Lung (tissue), 12 donors: Measurements from ENCODE around the gene ZNF304. TPM values are rescaled to one million over a fixed set of nuclear protein-coding genes. Genes with fewer than 3 reads are reported as not detected.

ENCODE experiments used
- ATAC-seq: fragments of 200-7000 bp; cut with Tn5 transposase; one replicate; pipeline ENCODE4 v1.9.1; 2020; ENCODE audit warnings: moderate number of reproducible peaks; ENCODE audit not compliant: insufficient read depth, low FRiP score
- DNase-seq, 3 donors: peaks; one replicate each; pipeline ENCODE4 v3.0.0-alpha.2; 2013 to 2017
- H3K27ac ChIP-seq, 2 donors: one replicate each; pipeline ENCODE4 v1.5.1; 2013; ENCODE audit warnings: mild to moderate bottlenecking in 2 of 2, moderate library complexity in 2 of 2, control low read depth in 1 of 2, inconsistent platforms in 1 of 2, low read depth in 1 of 2, low read length in 1 of 2
- H3K27me3 ChIP-seq, 3 donors: one replicate each; pipeline ENCODE4 v1.5.1; 2013; ENCODE audit warnings: low read length in 2 of 3; ENCODE audit not compliant: control insufficient read depth in 3 of 3, insufficient read depth in 3 of 3
- H3K36me3 ChIP-seq, 4 donors: one replicate each; pipeline ENCODE4 v1.5.1; 2013; ENCODE audit warnings: low read length in 4 of 4, mild to moderate bottlenecking in 1 of 4, moderate library complexity in 1 of 4; ENCODE audit not compliant: control insufficient read depth in 4 of 4, insufficient read depth in 4 of 4
- H3K4me1 ChIP-seq, 5 donors: one replicate each; pipeline ENCODE4 v1.5.1; 2013; ENCODE audit warnings: low read length in 5 of 5, mild to moderate bottlenecking in 2 of 5, moderate library complexity in 1 of 5; ENCODE audit not compliant: control insufficient read depth in 5 of 5, insufficient read depth in 5 of 5
- H3K4me3 ChIP-seq: one replicate; pipeline ENCODE4 v1.5.1; 2013; ENCODE audit warnings: mild to moderate bottlenecking, control low read depth, moderate library complexity
- H3K9ac ChIP-seq, 2 donors: one replicate each; pipeline ENCODE4 v1.5.1; 2013; ENCODE audit warnings: low read length in 2 of 2, control low read depth in 1 of 2; ENCODE audit not compliant: insufficient read depth in 1 of 2
- H3K9me3 ChIP-seq, 4 donors: one replicate each; pipeline ENCODE4 v1.5.1; 2013; ENCODE audit warnings: low read length in 3 of 4, mild to moderate bottlenecking in 1 of 4, moderate library complexity in 1 of 4; ENCODE audit not compliant: control insufficient read depth in 4 of 4, insufficient read depth in 3 of 4
- CTCF ChIP-seq: IDR thresholded peaks from 2 replicates; pipeline ENCODE4 v1.5.1; 2012; ENCODE audit warnings: mild to moderate bottlenecking; ENCODE audit errors: control extremely low read depth, extremely low read depth
- WGBS, 2 donors: extraction: QIAGEN DNeasy Blood & Tissue Kit; methylation state at CpG; one replicate each; pipeline ENCODE4 v1.1.7; 2013; 5-methylcytosine and 5-hydroxymethylcytosine counted together
- polyA plus RNA-seq, 2 donors: library from polyadenylated mRNA; stranded (reverse); fragments of 200-250 nt; gene quantifications; one replicate each; pipeline ENCODE4 v1.2.1, GENCODE V29; 2013
- total RNA-seq, 2 donors: library from RNA; depleted of rRNA in 1 of 2; stranded (reverse); fragments of >200 nt in 1 of 2; gene quantifications; one replicate each; pipeline ENCODE4 v1.2.1, GENCODE V29; 2014 to 2021
- donor health status: control.
- donor health status: control.
- donor health status: Bipolar disorder and iron deficiency.
- donor health status: healthy.
- donor health status: DM: yes; HTN: yes; CAD: no.

ZNF304 gene
- total and polyA plus RNA-seq, 4 donors, result 2.6 to 13.5 (median 5.8) TPM

- H3K9me3 ChIP-seq, result peaks cover 0 to 49% (median 4%) of the 10 kb centered on the region in 4 donors
- no peak overlapping the region for H3K9ac ChIP-seq
- H3K27ac ChIP-seq, result no peak overlapping the region
- H3K4me1 ChIP-seq, result no peaks in the 10 kb centered on the region
- WGBS, 2 donors, result 97 to 98% methylated on average over 5 of the region's 5 CpGs
- no peaks in the 10 kb centered on the region for H3K27me3 ChIP-seq
- no peak for TF ChIP-seq CTCF
- H3K36me3 ChIP-seq, result peaks cover 34 to 60% (median 42%) of the 10 kb centered on the region in 4 donors
- ATAC-seq (no peak), DNase-seq (no peak)
- H3K4me3 ChIP-seq, result no peak overlapping the region
Measured at GRCh38 chr19:57398868-57399267, 47.8 kb downstream of the ZNF304 start.

- no peak for ATAC-seq
- no peak for DNase-seq
- Histone ChIP-seq H3K9me3 (peaks cover 0 to 24% (median 2%) of the 10 kb centered on the region in 4 donors), H3K27me3 (no peaks in the 10 kb centered on the region), H3K36me3 (peaks cover 7 to 24% (median 9%) of the 10 kb centered on the region in 4 donors), H3K4me3 (no peak overlapping the region), H3K9ac (no peak overlapping the region), H3K27ac (no peak overlapping the region), H3K4me1 (no peaks in the 10 kb centered on the region)
- 95 to 96% methylated on average over 9 of the region's 9 CpGs for WGBS, 2 donors
- no peak for TF ChIP-seq CTCF
Measured at GRCh38 chr19:57403737-57404563, 52.9 kb downstream of the ZNF304 start.

- Histone ChIP-seq H3K9me3 (peaks cover 0 to 23% (median 0%) of the 10 kb centered on the region in 4 donors), H3K36me3 (peaks cover 0 to 13% (median 1%) of the 10 kb centered on the region in 4 donors), H3K4me3 (no peak overlapping the region), H3K27me3 (no peaks in the 10 kb centered on the region), H3K27ac (no peak overlapping the region), H3K9ac (no peak overlapping the region), H3K4me1 (peaks cover 0 to 6% (median 1%) of the 10 kb centered on the region in 5 donors)
- DNase-seq (peak; percentile 57 to 71 (median 67)), ATAC-seq (no peak)
- TF ChIP-seq CTCF, result peak; percentile 30
- 15 to 17% methylated on average over 8 of the region's 8 CpGs for WGBS, 2 donors
Measured at GRCh38 chr19:57406516-57407123, 55.5 kb downstream of the ZNF304 start.

Other genes starting within 250 kb of the ZNF304 start
- gene USP29, start 231.3 kb upstream of the ZNF304 start, total RNA-seq, result not detected
- not detected for gene USP29, start 231.3 kb upstream of the ZNF304 start, polyA plus RNA-seq
- gene ZIM3, start 206.1 kb upstream of the ZNF304 start, total RNA-seq, result not detected
- gene ZIM3, start 206.1 kb upstream of the ZNF304 start, polyA plus RNA-seq, result not detected
- gene DUXA, start 183.8 kb upstream of the ZNF304 start, total RNA-seq, result not detected
- not detected for gene DUXA, start 183.8 kb upstream of the ZNF304 start, polyA plus RNA-seq
- gene ZNF264, start 159.8 kb upstream of the ZNF304 start, total RNA-seq, result 10 to 100 TPM; 45.0 to 46.0 TPM
- gene ZNF264, start 159.8 kb upstream of the ZNF304 start, polyA plus RNA-seq, result 1 to 10 TPM; 5.7 to 8.2 TPM
- 1 to 10 TPM in 1 of 2 donors, under 1 TPM in 1; 0.80 to 1.2 TPM for gene AURKC, start 120.2 kb upstream of the ZNF304 start, total RNA-seq
- under 1 TPM; 0.50 to 0.85 TPM for gene AURKC, start 120.2 kb upstream of the ZNF304 start, polyA plus RNA-seq
- gene ZNF805, start 110.6 kb upstream of the ZNF304 start, total RNA-seq, result 10 to 100 TPM; 13.8 to 29.0 TPM
- 1 to 10 TPM in 1 of 2 donors, under 1 TPM in 1; 0.65 to 1.8 TPM for gene ZNF805, start 110.6 kb upstream of the ZNF304 start, polyA plus RNA-seq
- 100 to 1,000 TPM in 1 of 2 donors, 10 to 100 TPM in 1; 54.1 to 113 TPM for gene ZNF460, start 70.8 kb upstream of the ZNF304 start, total RNA-seq
- gene ZNF460, start 70.8 kb upstream of the ZNF304 start, polyA plus RNA-seq, result 1 to 10 TPM; 1.2 to 4.0 TPM
- 10 to 100 TPM in 1 of 2 donors, 1 to 10 TPM in 1; 5.2 to 15.4 TPM for gene ZNF543, start 30.8 kb upstream of the ZNF304 start, total RNA-seq
- gene ZNF543, start 30.8 kb upstream of the ZNF304 start, polyA plus RNA-seq, result 1 to 10 TPM; 1.3 to 1.4 TPM
- gene TRAPPC2B, start 12.3 kb downstream of the ZNF304 start, total RNA-seq, result 10 to 100 TPM in 1 of 2 donors, 1 to 10 TPM in 1; 6.2 to 15.1 TPM
- gene TRAPPC2B, start 12.3 kb downstream of the ZNF304 start, polyA plus RNA-seq, result 10 to 100 TPM; 15.3 to 25.4 TPM
- gene ZNF547, start 12.3 kb downstream of the ZNF304 start, total RNA-seq, result 1 to 10 TPM; 2.8 to 4.2 TPM
- 1 to 10 TPM; 1.4 to 1.6 TPM for gene ZNF547, start 12.3 kb downstream of the ZNF304 start, polyA plus RNA-seq
- gene ZNF548, start 38.6 kb downstream of the ZNF304 start, total RNA-seq, result 10 to 100 TPM; 14.9 to 35.7 TPM
- 1 to 10 TPM; 5.6 to 6.8 TPM for gene ZNF548, start 38.6 kb downstream of the ZNF304 start, polyA plus RNA-seq
- gene ZNF17, start 59.9 kb downstream of the ZNF304 start, total RNA-seq, result 10 to 100 TPM; 13.4 to 18.3 TPM
- gene ZNF17, start 59.9 kb downstream of the ZNF304 start, polyA plus RNA-seq, result 1 to 10 TPM; 2.1 to 4.0 TPM
- gene ZNF749, start 84.1 kb downstream of the ZNF304 start, total RNA-seq, result 10 to 100 TPM; 10.6 to 14.6 TPM
- gene ZNF749, start 84.1 kb downstream of the ZNF304 start, polyA plus RNA-seq, result 1 to 10 TPM; 4.0 to 8.8 TPM
- 1 to 10 TPM in 1 of 2 donors, under 1 TPM in 1; 0.58 to 3.1 TPM for gene VN1R1, start 105.9 kb downstream of the ZNF304 start, total RNA-seq
- gene VN1R1, start 105.9 kb downstream of the ZNF304 start, polyA plus RNA-seq, result under 1 TPM; 0.15 to 0.28 TPM
- gene ZNF772, start 126.3 kb downstream of the ZNF304 start, total RNA-seq, result 10 to 100 TPM in 1 of 2 donors, 1 to 10 TPM in 1; 8.1 to 28.1 TPM
- 1 to 10 TPM in 1 of 2 donors, under 1 TPM in 1; 0.98 to 2.7 TPM for gene ZNF772, start 126.3 kb downstream of the ZNF304 start, polyA plus RNA-seq
- 10 to 100 TPM; 10.1 to 12.5 TPM for gene ZNF419, start 136.5 kb downstream of the ZNF304 start, total RNA-seq
- 1 to 10 TPM; 4.3 to 5.2 TPM for gene ZNF419, start 136.5 kb downstream of the ZNF304 start, polyA plus RNA-seq
- gene ZNF773, start 148.7 kb downstream of the ZNF304 start, total RNA-seq, result 10 to 100 TPM in 1 of 2 donors, 1 to 10 TPM in 1; 6.3 to 17.0 TPM
- 1 to 10 TPM; 2.5 to 4.3 TPM for gene ZNF773, start 148.7 kb downstream of the ZNF304 start, polyA plus RNA-seq
- gene ZNF549, start 176.1 kb downstream of the ZNF304 start, total RNA-seq, result 10 to 100 TPM in 1 of 2 donors, 1 to 10 TPM in 1; 4.8 to 14.8 TPM
- 1 to 10 TPM; 1.7 to 2.4 TPM for gene ZNF549, start 176.1 kb downstream of the ZNF304 start, polyA plus RNA-seq
- gene ZNF550, start 208.6 kb downstream of the ZNF304 start, total RNA-seq, result 10 to 100 TPM in 1 of 2 donors, 1 to 10 TPM in 1; 8.4 to 21.4 TPM
- 1 to 10 TPM; 2.0 to 3.0 TPM for gene ZNF550, start 208.6 kb downstream of the ZNF304 start, polyA plus RNA-seq
- gene ZNF416, start 227.6 kb downstream of the ZNF304 start, total RNA-seq, result 1 to 10 TPM; 4.2 to 4.6 TPM
- gene ZNF416, start 227.6 kb downstream of the ZNF304 start, polyA plus RNA-seq, result 1 to 10 TPM; 1.7 to 2.2 TPM
- 10 to 100 TPM in 1 of 2 donors, 1 to 10 TPM in 1; 4.3 to 13.8 TPM for gene ZIK1, start 232.9 kb downstream of the ZNF304 start, total RNA-seq
- gene ZIK1, start 232.9 kb downstream of the ZNF304 start, polyA plus RNA-seq, result 1 to 10 TPM; 1.0 to 2.7 TPM
- 1 to 10 TPM; 4.0 to 4.7 TPM for gene ZNF530, start 248.6 kb downstream of the ZNF304 start, total RNA-seq
- 1 to 10 TPM; 1.5 to 2.1 TPM for gene ZNF530, start 248.6 kb downstream of the ZNF304 start, polyA plus RNA-seq